ENCODE measurements around the gene PPP2R5D. TPM values are rescaled to one million over a fixed set of nuclear protein-coding genes. Genes with fewer than 3 reads are reported as not detected.
"Not testable (repeated sequence)": the region's sequence is repeated elsewhere in the genome, so short reads cannot be mapped to it uniquely, and the experiment has no call there.

PPP2R5D gene
- total RNA-seq, 4 donors from 2014 or later, result 35.1 to 51.9 (median 41.6) TPM

DNA sequence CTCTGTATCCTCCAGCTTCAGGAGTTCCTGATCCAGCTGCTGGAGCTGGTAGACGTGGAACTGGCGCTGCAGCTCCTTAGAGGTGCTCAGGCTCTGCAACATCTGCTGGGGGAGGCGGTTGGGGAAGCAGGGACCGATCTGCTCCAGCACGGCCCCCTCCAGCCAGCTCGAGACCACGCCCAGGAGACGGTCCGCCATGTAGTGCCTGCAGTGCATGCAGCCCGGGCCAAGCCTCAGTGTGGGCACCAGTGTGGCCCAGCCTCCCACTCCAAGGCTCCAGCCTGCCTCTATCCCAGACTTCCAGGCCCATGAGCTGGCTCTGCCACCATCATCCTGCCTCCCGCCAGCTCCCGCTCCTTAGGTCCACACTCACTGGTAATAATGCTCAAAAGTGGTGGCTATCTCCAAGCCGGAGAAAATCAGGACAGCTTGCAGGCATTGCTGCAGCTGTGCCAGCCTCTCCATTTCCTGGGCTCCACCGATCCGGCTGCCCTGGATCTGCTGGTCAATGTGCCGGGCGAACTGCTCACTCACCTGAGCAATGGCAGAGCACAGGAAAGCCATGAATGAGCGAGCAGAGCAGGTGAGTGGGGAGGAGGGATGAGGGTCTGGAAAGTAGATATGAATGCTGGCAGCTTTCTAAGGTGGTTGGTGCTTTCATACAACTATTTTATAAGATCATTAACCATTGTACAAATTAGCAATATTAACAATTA, 56.3 kb downstream of the PPP2R5D start:
- no peaks in the 10 kb centered on the region for H3K4me1 ChIP-seq
- no peak overlapping the region for H3K4me3 ChIP-seq
- 95% methylated on average over 14 of the region's 18 CpGs for WGBS
- H3K9me3 ChIP-seq, result no peaks in the 10 kb centered on the region
- H3K36me3 ChIP-seq, result peaks cover 83% of the 10 kb centered on the region
- TF ChIP-seq POLR2A (IDR thresholded peaks at IDR 0.05) (no peak), POLR2AphosphoS5 (IDR thresholded peaks at IDR 0.05) (no peak), EP300 (IDR thresholded peaks at IDR 0.05) (no peak)
- TF ChIP-seq, protein P1, sequence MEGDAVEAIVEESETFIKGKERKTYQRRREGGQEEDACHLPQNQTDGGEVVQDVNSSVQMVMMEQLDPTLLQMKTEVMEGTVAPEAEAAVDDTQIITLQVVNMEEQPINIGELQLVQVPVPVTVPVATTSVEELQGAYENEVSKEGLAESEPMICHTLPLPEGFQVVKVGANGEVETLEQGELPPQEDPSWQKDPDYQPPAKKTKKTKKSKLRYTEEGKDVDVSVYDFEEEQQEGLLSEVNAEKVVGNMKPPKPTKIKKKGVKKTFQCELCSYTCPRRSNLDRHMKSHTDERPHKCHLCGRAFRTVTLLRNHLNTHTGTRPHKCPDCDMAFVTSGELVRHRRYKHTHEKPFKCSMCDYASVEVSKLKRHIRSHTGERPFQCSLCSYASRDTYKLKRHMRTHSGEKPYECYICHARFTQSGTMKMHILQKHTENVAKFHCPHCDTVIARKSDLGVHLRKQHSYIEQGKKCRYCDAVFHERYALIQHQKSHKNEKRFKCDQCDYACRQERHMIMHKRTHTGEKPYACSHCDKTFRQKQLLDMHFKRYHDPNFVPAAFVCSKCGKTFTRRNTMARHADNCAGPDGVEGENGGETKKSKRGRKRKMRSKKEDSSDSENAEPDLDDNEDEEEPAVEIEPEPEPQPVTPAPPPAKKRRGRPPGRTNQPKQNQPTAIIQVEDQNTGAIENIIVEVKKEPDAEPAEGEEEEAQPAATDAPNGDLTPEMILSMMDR (IDR thresholded peaks at IDR 0.05), result no peak
- H3K27ac ChIP-seq, result no peak overlapping the region
- no peaks in the 10 kb centered on the region for H3K27me3 ChIP-seq
- no peak for DNase-seq (ENCODE audit: low spot score in 2 of 2)

GRCh38 chr6:43041475-43041874, 57.1 kb downstream of the PPP2R5D start:
- H3K27me3 ChIP-seq; H3K9me3 ChIP-seq; H3K4me3 ChIP-seq; DNase-seq (ENCODE audit: low spot score in 2 of 2); H3K4me1 ChIP-seq; H3K27ac ChIP-seq: not testable (repeated sequence)
- H3K36me3 ChIP-seq, result peaks cover 83% of the 10 kb centered on the region
- 96% methylated on average over 8 of the region's 8 CpGs for WGBS

DNA sequence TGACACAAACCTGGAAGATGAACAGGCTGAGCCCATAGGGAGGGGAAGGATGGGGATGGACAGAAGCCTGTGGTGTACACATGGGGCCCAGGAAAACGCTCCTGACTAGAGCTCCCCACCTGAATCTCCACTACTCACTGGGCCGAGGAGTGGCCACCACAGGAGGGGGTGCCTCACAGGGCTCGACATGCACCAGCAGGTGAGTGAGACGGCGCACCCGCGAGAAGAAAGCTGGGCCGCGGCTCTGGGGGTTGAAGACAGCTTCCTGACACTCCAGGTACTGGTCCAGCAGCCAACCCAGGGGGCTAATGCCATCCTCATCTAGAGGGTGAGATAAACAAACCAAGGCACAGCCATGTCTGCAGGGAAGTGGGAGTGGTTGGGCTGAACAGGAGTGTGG, 58.9 kb downstream of the PPP2R5D start:
- no peak for DNase-seq (ENCODE audit: low spot score in 2 of 2)
- Histone ChIP-seq H3K4me3 (no peak overlapping the region), H3K9me3 (no peaks in the 10 kb centered on the region), H3K36me3 (peaks cover 83% of the 10 kb centered on the region), H3K27me3 (no peaks in the 10 kb centered on the region), H3K27ac (no peak overlapping the region), H3K4me1 (no peaks in the 10 kb centered on the region)
- TF ChIP-seq EP300 (IDR thresholded peaks at IDR 0.05) (no peak), POLR2AphosphoS5 (IDR thresholded peaks at IDR 0.05) (no peak), POLR2A (IDR thresholded peaks at IDR 0.05) (no peak)
- TF ChIP-seq, protein P1 (IDR thresholded peaks at IDR 0.05), result no peak
- 94% methylated on average over 9 of the region's 9 CpGs for WGBS

- H3K27ac ChIP-seq, result no peak overlapping the region
- no peaks in the 10 kb centered on the region for H3K9me3 ChIP-seq
- peaks cover 82% of the 10 kb centered on the region for H3K36me3 ChIP-seq
- no peak for TF ChIP-seq EP300 (IDR thresholded peaks at IDR 0.05)
- TF ChIP-seq, protein P1 (IDR thresholded peaks at IDR 0.05), result no peak
- no peak for TF ChIP-seq POLR2A (IDR thresholded peaks at IDR 0.05)
- no peak for TF ChIP-seq POLR2AphosphoS5 (IDR thresholded peaks at IDR 0.05)
- 98% methylated on average over 7 of the region's 11 CpGs for WGBS
- no peaks in the 10 kb centered on the region for H3K27me3 ChIP-seq
- no peak overlapping the region for H3K4me3 ChIP-seq
- no peak for DNase-seq (ENCODE audit: low spot score in 2 of 2)
- H3K4me1 ChIP-seq, result no peaks in the 10 kb centered on the region
Observed at GRCh38 chr6:43045371-43045930, 61.1 kb downstream of the PPP2R5D start.

DNA sequence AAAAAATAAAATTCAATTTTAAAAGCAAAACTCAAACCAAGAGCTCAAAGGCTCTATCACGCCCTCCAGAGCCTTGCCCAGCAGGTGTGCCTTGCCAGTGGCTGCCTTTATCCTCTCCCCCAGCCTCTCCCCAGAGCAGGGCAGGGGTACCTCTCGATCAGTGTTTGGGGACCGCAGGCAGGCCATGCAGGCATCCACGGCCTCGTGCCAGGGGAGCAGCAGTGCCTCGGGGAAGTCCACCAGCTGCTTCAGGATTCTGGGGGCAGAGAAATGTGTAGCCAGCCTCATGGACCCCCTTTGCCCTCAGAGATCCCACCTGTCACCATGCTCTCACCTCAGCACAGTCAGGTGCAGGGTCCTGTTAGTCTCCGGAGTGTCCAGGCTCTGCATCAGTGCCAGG, 63.6 kb downstream of the PPP2R5D start:
- Histone ChIP-seq H3K36me3 (peaks cover 70% of the 10 kb centered on the region), H3K4me1 (peaks cover 12% of the 10 kb centered on the region), H3K27me3 (no peaks in the 10 kb centered on the region), H3K27ac (no peak overlapping the region), H3K9me3 (no peaks in the 10 kb centered on the region), H3K4me3 (no peak overlapping the region)
- TF ChIP-seq, protein P1 (IDR thresholded peaks at IDR 0.05), result no peak
- TF ChIP-seq POLR2A (IDR thresholded peaks at IDR 0.05) (no peak), POLR2AphosphoS5 (IDR thresholded peaks at IDR 0.05) (no peak), EP300 (IDR thresholded peaks at IDR 0.05) (no peak)
- WGBS, result 87% methylated on average over 6 of the region's 7 CpGs
- no peak for DNase-seq (ENCODE audit: low spot score in 2 of 2)
